SH-SY5Y (cell line): ENCODE data around the gene RPL18.

Experiments
- GATA2 ChIP-seq: IDR thresholded peaks from 2 replicates; pipeline ENCODE4 v1.6.1; 2011; ENCODE audit warnings: mild to moderate bottlenecking, low read depth, low read length
- GATA3 ChIP-seq: IDR thresholded peaks from 2 replicates; pipeline ENCODE4 v1.6.1; 2011; ENCODE audit warnings: low read depth, mild to moderate bottlenecking, low read length, moderate library complexity

DNA sequence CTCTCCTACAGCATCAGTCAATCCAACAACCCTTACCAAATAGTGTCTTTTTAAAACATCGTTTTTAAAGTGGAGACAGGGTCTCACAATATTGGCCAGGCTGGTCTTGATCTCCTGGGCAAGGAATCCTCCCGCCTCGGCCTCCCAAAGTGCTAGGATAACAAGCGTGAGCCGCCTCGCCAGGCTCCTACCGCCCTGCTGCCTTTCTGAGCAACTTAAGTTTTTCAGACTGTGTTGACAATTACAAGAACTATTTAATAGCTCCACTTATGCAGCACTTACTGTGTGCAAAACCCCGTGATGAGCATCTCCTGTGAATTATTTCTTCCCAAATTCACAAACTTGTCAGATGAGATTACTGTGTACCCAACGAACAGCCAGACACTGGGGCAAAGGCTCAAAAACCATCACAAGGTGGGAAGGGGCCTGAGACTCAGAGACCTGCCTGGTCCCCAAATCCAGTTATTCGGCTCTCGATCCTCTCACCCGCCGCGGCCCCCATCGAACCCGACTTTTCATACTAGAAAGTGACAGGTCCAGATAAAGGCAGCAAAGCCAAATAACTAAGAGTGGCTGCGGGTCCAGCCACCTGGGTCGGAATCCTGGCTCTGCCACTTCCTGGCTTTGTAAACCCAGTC lies 581 bp downstream of the RPL18 start:
- TF ChIP-seq GATA2 (no peak), GATA3 (no peak)
